NB4 (cell line): ENCODE data around the gene TACC2.

Source experiments
- DNase-seq: peaks from one replicate; pipeline ENCODE4 v3.0.0; 2010; ENCODE audit warnings: low read depth
- H3K4me3 ChIP-seq: one replicate; pipeline ENCODE4 v1.5.1; 2011; ENCODE audit warnings: mild to moderate bottlenecking, low read depth, low read length, moderate library complexity
- MAX ChIP-seq: IDR thresholded peaks from 2 replicates; pipeline ENCODE4 v1.6.1; 2011; ENCODE audit warnings: low read depth, low read length
- MYC ChIP-seq: IDR thresholded peaks from 2 replicates; pipeline ENCODE4 v1.6.1; 2011; ENCODE audit warnings: low read depth, low read length
- POLR2A ChIP-seq: IDR thresholded peaks from 2 replicates; pipeline ENCODE4 v1.6.1; 2011; ENCODE audit warnings: mild to moderate bottlenecking; ENCODE audit not compliant: insufficient read length; ENCODE audit errors: extremely low read depth
- TF ChIP-seq, protein P1 (sequence below): IDR thresholded peaks from one replicate; pipeline ENCODE4 v1.5.1; 2012; ENCODE audit warnings: low read depth, low read length

TACC2 gene

DNA sequence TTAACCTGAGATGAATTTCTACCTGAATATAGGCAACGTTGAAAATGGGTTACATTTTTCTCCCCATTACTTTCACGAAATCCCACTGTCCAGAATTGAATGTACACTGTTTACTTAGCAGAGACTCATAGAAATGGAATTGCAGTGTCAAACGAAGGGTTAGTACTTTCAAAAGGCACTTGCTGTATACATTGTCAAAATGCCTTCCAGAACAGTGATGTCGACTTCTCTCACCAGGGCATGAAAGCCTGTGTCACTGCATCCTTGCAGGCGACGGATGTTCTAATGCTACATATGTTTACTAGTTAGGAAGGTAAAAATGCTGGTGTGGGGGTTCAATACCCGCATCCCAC, 41.2 kb downstream of the TACC2 start:
- H3K4me3 ChIP-seq: no peak overlapping the region
- no peak for TF ChIP-seq MAX
- no peak for TF ChIP-seq POLR2A
- TF ChIP-seq MYC: no peak
- TF ChIP-seq, protein P1, sequence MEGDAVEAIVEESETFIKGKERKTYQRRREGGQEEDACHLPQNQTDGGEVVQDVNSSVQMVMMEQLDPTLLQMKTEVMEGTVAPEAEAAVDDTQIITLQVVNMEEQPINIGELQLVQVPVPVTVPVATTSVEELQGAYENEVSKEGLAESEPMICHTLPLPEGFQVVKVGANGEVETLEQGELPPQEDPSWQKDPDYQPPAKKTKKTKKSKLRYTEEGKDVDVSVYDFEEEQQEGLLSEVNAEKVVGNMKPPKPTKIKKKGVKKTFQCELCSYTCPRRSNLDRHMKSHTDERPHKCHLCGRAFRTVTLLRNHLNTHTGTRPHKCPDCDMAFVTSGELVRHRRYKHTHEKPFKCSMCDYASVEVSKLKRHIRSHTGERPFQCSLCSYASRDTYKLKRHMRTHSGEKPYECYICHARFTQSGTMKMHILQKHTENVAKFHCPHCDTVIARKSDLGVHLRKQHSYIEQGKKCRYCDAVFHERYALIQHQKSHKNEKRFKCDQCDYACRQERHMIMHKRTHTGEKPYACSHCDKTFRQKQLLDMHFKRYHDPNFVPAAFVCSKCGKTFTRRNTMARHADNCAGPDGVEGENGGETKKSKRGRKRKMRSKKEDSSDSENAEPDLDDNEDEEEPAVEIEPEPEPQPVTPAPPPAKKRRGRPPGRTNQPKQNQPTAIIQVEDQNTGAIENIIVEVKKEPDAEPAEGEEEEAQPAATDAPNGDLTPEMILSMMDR: no peak
- no peak for DNase-seq

- peak; percentile 44 for DNase-seq
- TF ChIP-seq POLR2A (no peak), MAX (no peak), MYC (no peak)
- TF ChIP-seq, protein P1: no peak
- no peak overlapping the region for H3K4me3 ChIP-seq
These were observed 44.4 kb downstream of the TACC2 start for GRCh38 chr10:122033224-122033926.

- no peak overlapping the region for H3K4me3 ChIP-seq
- TF ChIP-seq MYC: no peak
- TF ChIP-seq MAX: no peak
- TF ChIP-seq, protein P1: no peak
- TF ChIP-seq POLR2A: no peak
- peak; percentile 42 for DNase-seq
These were observed 45.3 kb downstream of the TACC2 start for GRCh38 chr10:122034149-122034756.

DNA sequence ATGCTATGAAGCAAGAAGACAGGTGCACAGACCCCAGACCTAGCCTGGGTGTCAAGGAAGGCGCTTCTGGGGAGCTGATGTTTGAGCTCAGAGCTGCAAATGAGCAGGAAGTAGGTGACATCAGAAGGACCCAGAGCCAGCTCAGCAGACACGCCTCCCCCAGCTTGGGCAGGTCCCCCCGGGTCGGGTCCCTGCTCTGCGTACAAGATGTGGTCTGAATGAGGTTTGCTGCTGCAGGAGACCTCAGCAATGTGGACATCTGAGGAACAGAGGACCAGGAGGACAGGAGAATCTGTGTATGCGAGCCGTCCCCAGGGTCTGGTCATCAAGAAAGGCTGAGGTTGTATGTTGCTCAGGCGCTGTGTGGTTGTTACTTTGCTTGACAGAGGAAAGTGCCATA, 51.8 kb downstream of the TACC2 start:
- TF ChIP-seq MYC (no peak), POLR2A (no peak)
- no peak for DNase-seq
- no peak overlapping the region for H3K4me3 ChIP-seq

GRCh38 chr10:122042836-122043235, 53.9 kb downstream of the TACC2 start:
- DNase-seq: no peak
- no peak overlapping the region for H3K4me3 ChIP-seq
- TF ChIP-seq MAX: no peak
- TF ChIP-seq POLR2A: no peak
- TF ChIP-seq, protein P1: no peak
- TF ChIP-seq MYC: no peak

DNA sequence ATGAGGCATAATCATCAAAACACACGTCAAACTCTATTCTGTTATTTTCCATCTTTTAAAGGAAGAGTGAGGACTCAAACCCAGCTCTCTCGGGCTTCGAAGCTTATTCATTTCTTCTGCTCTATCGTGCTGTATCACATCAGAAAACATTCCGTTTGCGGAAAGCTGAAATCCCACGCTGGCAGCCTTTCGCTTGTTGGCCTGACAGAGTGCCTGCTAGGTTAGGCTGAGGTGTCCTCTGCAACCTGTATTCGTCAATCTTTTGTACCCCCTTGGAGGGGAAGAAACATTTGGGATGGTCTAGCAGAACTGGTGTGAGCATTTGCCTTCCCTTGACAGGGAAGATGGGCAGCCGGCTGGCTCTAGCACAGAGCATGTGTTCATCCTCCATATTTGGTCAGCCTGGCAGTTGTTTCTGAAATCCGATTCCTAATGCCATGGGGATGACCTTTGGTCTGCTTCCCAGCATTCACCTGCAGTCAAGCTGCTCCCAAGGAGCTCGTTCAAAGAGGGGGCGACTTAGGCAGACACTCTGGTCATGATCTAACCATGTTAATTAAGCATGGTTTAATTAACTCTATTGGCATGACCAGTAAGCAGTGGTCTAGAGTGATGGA, 55.2 kb downstream of the TACC2 start:
- no peak for DNase-seq
- no peak overlapping the region for H3K4me3 ChIP-seq
- TF ChIP-seq, protein P1: no peak
- TF ChIP-seq MAX (no peak), MYC (no peak), POLR2A (no peak)
